HG03565 (cell line): ENCODE results near the gene BUB3.

ENCODE experiments used
- ATAC-seq: cut with Tn5 transposase; IDR thresholded peaks from one replicate; pipeline ENCODE4 v1.9.1; 2021; ENCODE audit warnings: mild to moderate bottlenecking, moderate library complexity; ENCODE audit not compliant: unreplicated experiment

Gene BUB3, protein sequence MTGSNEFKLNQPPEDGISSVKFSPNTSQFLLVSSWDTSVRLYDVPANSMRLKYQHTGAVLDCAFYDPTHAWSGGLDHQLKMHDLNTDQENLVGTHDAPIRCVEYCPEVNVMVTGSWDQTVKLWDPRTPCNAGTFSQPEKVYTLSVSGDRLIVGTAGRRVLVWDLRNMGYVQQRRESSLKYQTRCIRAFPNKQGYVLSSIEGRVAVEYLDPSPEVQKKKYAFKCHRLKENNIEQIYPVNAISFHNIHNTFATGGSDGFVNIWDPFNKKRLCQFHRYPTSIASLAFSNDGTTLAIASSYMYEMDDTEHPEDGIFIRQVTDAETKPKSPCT

DNA sequence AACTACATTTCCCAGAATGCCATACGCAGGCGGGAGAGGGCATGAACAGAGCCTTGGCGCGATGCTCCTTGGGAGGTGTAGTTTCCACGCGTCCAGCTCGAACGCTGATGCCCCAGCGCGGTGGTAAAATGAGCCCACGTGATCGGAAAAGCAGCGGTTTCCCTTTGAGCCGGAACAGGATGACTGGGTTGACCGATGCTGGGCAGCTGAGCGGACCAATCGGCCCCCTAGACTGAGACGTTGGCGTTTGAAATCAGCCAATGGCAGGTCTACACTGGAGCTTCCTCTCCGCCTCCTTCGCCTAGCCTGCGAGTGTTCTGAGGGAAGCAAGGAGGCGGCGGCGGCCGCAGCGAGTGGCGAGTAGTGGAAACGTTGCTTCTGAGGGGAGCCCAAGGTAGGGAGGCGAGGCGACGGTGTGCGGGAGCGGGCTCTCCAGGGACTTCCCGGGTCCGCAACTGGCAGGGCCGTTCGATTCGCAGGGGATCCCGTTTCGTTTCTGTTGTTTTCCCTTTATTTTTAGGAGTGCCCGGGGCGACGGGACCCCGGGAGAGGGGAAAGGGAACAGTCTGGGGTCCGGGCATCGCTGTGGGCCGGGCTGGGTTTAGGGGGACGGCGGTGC is at the start of gene BUB3:
Gene BUB3, plus strand, starts transcription at position 311 of the 619 bp plus-strand sequence. CDS start 516 bp downstream, outside the sequence.
- peak; percentile 81 for ATAC-seq

DNA sequence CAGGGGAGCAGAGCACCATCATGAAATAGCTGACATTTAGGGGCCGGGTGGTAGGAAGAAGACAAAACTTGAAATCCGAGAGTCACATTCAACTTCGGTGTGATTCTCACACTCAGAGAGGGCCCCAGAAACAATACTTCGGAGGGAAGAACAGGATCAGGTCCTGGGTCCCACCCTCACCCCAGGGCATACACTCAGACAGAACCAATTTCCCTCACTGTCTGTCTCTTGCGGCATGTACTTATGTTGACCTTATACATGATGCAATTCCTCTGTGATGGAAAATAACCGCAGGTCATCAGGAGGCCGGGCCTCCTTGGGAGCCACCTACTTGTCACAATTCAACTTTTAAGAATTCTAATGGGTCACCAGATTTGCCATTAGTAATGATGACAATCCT is 44.7 kb upstream of the BUB3 start:
- ATAC-seq, result no peak

DNA sequence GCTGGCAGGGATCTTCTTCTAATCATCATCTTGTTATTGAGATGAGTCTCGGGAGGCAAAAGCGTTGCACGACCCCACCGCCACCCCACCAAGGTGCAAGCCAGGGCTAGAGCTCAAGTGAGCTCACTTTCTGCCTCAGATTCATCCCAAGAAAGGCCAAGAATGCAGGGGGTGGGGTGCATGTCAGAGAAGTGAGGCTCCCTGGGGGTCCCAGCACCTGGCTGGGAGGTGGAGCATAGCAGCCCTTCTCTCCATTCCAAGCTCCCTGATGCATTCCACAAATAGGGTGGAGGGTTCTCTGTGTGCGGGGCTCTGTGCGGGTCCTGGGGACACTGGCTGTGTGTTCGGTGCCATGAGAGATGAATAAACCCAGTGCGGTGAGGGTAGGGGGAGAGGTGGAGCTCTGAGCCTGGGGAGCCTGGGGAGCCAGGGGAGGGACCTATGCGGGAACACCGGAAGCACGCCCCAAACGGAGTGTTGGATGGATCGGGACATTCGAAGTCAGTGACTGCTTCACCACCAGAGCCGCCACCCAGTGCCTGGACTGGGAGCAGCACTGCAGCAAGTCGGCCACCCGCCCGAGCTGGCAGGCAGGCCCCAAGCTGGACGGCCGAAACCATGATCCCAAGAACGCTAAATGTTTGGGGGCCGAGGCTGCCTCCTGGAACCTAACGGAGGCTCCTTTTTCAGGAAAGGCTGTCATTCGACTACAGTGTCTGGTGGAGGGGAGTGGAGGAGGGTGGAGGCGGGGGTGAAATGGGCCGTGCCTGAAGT is 36.4 kb upstream of the BUB3 start:
- ATAC-seq, result no peak

DNA sequence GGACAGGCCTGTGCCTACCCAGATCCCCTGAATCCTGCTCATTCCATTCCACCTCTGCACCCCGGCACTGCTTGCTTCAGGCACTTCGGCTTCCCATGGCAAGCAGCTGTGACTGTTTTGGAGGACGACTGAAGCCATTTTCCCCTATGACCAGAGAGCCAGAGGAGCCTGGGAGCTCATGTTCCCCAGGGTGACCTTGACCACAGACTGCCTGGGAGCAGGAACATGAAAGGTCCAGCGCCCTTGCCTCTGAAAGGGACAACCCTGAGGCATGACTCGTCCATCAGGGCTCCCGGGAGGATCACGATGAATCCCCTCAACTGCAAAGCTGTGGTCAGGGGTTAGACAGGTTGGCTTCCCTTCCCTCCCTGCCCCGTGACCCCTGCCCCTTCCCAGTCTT is 35.1 kb upstream of the BUB3 start:
- ATAC-seq, result no peak

DNA sequence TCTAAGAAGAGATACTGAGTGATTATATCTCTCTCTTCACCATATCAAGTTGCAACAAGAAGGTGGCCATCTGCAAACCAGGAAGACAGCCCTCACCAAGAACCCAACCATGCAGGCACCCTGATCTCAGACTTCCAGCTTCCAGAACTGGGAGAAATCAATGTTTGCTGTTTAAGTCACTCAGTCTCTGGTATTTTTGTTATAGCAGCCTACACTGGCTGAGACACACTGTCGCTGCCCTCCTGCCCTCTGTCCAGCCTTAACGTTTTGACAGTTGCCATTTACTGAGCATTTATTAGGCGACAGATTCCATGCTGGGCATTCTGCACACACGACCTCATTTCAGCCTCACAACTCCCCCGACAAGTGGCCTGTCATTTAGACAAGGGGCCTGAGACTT is 28.0 kb upstream of the BUB3 start:
- ATAC-seq, result no peak

DNA sequence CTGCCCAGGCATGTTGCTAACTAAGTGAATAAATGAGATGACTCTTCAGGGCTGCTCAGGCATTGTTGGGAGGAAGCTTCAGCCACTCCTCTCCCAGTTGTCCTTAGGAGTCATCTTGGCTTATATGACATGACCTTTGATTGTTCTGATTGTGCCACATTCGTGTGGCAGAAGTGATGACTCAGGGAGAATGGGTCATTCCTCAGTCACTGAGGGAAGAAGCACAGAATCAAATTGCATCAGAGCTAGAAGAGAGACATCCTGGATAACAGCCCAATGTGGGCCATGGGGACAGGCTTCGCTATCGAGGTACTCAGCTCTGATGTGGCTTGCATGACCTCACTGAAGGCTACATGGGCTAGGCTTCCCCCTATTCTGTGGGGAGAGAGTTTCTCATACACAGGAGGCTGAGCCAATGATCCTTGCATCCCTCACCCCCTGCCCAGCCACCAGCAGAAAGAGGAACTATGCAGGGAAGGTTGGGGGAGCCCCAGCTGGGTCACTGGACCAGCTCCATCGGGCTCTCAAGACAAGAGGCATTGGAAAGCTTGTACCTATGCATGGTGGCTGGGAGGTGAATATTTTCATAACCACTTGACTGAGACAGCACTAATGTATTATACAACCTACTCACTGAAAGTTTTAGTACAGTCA is 24.5 kb upstream of the BUB3 start:
- no peak for ATAC-seq

DNA sequence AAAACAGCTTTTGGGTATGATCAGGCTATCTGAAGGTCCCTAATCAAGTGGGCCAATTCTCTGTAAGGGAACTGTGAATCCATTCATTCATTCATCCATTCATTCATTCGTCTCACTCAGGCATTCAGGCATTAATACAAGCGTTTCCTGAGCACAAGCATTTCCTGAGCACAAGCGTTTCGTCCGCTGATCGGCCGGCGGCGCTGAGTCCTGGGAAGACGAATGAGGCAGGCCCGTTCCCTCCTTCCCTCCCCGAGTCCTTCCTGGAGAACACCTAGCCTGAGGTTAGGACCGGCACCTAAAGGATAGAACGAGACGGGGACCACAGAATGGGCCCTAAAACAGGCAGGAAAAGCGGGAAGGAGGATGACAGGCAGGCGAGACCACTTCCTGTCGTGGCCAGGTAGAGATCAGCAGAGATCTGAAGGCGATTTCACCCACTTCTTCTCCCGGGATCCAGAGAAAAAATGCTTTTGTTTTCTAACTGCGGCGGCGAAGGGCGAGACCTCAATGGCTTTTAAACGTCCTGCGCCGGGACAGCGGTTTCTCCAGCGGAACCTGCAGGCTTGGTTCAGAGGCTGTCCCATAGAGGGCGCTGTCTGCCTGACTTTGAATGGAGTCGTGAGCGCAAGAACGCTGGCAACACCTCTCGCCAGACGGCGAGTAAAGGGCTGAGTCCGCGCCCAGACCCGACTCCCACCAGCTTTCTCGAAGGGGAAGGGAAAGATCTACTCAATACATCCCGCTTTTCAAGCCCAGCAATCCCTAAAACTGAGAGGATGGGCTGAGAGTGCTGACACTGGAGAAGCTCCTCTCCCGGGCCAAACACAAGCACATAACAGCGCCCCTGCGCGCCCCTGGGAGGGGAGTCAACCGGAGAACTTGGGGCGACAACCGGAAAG is 21.4 kb upstream of the BUB3 start:
- ATAC-seq, result no peak

DNA sequence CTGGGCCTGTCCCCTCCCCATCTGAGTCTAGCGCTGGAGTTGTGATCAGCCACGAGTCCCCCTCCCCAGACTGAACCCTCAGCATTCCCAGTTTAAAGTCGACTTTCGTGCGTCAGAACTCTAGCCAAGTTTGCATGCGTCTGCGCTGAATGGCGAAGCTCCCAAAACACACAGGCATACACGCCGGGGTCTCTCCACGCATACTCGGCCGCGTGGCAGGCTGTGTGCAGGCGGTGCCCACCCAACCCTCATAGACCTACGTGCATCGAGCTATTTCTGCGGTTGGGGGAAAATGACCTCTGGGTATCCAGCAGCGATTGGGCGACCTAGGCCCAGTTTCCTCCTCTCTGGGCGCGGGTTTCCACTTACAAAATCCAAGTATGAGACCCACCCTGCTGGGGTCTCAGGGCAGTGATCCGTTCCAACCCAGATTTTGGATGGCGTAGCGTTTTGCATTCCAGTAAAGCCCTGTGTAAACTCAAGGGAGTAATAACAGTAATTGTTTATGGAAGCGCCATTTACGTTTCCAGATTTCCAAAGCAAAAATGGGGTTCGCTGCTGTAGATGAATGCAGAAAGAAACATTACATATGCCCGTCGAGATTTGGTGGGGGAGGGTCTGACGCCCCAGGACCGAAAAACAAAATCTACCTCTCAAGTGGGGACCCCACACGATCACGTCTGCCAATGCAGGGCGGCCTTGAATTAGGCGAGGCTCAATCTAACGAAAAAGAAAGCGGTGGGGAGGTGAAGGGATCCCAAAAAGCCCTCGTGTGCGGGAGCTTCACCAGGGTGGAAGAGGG is 20.5 kb upstream of the BUB3 start:
- no peak for ATAC-seq

DNA sequence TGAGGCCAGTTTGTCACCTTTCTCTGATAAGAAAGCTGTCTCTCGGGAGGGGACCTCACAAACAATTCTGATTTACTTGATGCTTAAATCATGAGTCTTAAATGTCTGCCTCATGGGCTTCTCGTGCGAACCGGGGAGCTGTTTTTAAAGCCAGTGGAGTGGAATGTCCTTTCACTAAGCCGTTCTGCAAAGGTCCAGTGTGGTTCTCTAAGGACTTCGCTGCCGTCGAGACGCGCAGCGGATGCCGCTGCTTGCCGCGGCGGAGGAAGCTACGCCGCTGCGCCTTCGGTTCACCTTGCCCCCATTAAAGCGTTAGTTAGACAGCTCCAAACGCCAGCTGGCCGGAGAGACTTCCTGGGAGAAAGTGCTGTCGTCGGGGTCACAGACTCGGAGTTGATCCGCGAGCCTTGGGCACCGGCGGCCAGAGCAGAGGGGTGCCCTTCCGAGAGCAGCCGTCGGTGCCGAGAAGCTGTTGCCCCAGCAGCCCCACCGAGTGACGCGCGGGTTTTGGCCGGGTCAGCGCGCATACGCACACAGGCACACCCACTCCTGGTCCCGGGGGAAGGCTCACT is 19.8 kb upstream of the BUB3 start:
- ATAC-seq, result no peak

DNA sequence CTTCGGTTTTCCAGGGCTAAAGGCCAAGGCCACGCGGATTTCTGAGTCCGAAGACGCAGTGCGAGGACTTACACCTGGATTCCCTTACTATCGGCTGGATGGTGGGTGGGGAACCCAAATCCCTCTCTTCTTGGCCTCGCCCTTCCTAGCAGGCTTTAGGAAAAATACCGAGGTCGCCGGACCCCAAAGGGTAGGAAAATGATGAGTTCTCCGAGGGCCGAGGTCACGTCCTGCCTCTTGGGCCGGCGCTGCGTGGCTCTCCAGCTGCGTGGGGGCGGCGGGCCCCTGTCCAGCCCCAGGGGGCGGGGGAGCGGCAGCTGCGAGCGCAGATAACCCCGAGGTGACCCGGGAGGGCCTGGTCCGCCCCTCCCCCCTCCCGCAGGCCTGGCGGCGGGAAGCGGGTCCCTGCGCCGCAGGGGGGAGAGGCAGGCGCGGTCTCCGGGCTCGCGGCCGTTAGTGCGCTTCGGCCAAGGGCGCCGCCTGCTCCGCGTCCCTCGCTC is 19.2 kb upstream of the BUB3 start:
- no peak for ATAC-seq

DNA sequence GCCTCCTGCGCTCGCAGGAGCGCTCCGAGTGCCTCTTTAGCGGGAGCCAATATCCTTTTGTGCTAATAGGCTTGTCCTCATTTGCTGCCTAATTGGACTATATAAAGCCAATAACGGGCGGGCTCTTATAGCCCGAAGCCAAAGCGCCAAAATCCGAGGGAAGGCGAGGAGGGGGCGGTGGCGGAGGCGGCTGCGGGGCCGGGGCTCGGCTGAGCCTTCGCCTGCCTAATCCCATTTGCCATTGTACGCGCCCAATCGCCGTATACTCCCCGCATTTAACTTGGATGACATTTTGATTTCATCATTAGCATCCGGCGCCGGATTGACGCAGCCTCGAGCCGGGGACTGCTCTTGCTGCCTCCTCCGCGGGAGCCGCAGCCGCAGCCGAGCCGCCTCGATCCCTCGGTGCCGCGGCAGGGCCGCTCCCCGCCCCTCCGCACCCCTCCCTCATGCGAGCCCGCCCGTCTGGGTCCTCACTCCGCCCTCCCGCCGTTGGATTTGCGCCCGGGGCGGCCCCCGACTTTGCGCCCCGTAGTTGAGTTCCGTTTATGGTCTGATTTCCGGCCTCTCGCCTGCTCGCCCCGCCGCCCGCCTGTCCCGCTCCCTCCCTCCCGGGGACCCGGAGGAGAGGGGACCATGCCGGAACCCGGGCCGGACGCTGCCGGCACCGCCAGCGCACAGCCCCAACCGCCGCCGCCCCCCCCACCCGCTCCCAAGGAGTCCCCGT is 18.6 kb upstream of the BUB3 start, which contains the start of gene HMX3:
Gene HMX3, plus strand, starts transcription at position 556 of the 727 bp plus-strand sequence. Its CDS starts 81 bp downstream, at position 637.
- no peak for ATAC-seq

DNA sequence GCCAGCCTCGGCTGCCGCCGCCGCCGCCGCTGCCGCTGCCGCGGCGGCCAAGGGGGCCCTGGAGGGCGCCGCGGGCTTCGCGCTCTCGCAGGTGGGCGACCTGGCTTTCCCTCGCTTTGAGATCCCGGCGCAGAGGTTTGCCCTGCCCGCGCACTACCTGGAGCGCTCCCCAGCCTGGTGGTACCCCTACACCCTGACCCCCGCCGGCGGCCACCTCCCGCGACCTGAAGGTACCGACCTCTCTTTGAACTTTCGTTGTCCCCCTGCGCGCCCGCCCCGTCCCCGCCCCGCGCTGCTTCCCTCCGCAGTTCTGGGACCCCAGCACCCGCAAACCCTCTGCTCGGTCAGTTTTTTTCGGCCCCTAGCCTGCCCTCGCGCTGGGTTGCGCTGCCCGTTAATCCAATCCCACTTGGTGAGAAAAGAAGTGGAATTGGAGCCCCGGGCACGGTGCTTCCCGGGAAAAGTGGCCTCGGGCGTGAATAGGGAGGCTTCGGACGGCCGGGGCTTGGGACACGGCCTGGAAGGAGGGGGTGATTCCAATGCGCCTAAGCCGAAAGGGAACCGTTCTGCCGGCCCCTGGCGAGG is 17.9 kb upstream of the BUB3 start:
- no peak for ATAC-seq

DNA sequence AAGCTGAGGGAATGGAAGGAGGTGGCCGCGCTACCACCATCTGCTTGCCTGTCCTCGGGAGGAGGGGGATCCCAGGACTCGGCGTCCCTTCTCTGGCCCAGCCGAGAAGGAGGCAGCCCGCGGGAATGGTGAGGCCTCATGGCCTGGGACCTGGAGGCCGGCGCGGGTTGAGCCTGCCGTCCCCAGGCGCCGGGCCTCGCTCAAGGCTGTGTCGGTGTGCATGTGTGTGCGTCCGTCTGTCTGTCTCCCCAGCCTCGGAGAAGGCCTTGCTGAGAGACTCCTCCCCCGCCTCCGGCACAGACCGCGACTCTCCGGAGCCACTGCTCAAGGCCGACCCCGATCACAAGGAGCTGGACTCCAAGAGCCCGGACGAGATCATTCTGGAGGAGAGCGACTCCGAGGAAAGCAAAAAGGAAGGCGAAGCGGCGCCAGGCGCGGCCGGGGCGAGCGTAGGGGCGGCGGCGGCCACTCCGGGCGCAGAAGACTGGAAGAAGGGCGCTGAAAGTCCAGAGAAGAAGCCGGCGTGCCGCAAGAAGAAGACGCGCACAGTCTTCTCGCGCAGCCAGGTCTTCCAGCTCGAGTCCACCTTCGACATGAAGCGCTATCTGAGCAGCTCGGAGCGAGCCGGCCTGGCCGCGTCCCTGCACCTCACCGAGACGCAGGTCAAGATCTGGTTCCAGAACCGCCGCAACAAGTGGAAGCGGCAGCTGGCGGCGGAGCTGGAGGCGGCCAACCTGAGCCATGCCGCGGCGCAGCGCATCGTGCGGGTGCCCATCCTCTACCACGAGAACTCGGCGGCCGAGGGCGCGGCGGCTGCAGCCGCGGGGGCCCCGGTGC is 17.2 kb upstream of the BUB3 start:
- ATAC-seq, result no peak

DNA sequence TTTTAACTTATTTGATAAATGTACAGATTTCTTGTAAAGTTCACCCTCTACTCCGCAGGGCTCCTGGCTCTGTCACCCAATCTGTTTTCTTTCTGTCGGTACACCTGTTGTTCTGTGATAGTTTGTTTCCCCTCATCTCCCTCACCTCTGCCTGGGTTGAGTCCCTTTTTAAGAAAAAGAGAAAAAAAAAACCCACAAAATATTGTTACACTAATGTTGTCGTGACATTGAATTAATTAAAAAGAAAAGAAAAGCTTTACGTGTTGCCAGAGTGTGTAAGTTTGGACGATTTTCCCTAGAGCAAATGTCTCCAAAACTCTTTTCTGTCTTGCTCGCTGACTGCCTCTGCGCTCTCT is 15.1 kb upstream of the BUB3 start:
- no peak for ATAC-seq

DNA sequence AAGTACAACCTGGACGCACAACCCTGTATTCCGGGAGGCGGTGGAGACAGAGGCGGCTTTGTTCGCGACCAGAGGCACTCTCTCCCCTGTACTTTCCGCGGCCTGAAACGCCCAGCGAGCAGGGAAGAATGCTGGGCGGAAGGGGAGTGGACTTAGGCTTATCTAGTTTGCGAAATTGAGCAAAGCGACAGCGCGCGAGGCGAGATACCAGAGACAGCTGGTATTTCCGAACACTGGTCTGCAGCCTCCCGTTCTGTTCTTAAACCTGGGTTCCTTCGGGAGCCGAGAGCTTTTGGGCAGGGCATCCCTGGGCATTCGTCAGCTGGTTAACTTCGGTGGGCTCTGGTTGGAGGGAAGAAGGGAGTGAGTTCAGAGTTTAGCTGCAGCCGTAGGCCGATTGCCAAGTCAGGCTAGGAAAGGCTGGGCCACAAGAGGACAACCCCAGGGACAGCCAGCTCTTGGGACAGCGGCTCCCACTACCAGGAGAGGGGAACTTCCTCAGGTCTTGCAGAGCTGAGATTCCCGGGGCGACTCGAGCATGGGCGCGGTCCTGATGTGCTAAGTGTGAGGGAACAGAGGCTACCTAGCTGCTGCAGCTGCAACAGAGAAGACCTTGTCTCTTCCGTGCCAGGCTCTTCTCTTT is 14.6 kb upstream of the BUB3 start:
- ATAC-seq, result no peak

DNA sequence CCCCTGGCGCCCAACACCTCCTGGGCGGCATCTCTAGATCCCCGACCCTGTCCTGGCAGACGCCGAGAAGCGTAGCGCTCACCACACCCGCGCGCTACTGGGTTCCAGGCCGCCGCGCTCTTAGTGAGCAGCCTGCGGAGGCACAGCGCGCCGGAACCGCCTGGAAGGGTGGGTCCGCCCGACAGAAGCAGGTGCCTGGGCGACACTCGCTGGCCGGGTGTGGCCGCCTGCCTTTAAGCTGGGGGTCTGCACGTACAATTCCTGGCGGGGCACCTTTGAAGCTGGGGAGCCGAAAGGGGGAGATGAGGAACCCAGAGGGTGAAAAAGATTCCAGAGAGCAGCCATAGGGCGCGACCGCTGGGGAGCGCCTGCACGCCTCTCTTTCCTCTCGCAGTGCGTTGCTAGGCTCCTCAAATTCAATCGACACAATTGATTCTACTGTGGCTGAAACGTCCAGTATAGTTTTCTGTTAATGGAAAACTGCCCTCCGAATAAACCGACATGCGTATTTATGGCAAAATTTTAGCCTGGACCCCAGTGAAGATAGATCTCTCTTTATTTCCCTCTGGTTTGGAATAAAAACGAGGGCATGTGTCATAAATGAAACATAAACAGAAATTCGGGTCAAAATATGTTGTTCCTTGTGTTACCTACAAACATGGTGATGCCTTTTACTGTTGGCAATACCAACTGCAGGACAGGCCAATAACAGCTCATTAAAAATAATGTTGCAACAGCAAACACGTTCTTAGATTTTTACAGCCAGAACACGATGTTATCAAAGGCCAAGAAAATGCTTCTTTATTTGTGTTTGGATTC is 13.8 kb upstream of the BUB3 start:
- no peak for ATAC-seq
